GM12873 (cell line): Measurements from ENCODE around the gene RTF2.

ENCODE experiments used
- TF ChIP-seq, protein P1 (sequence below): IDR thresholded peaks from 2 replicates; pipeline ENCODE4 v1.5.1; 2012; ENCODE audit warnings: low read depth, mild to moderate bottlenecking, moderate library complexity, low read length, control low read depth; ENCODE audit not compliant: insufficient read depth; ENCODE audit errors: missing control alignments

The RTF2 gene

DNA sequence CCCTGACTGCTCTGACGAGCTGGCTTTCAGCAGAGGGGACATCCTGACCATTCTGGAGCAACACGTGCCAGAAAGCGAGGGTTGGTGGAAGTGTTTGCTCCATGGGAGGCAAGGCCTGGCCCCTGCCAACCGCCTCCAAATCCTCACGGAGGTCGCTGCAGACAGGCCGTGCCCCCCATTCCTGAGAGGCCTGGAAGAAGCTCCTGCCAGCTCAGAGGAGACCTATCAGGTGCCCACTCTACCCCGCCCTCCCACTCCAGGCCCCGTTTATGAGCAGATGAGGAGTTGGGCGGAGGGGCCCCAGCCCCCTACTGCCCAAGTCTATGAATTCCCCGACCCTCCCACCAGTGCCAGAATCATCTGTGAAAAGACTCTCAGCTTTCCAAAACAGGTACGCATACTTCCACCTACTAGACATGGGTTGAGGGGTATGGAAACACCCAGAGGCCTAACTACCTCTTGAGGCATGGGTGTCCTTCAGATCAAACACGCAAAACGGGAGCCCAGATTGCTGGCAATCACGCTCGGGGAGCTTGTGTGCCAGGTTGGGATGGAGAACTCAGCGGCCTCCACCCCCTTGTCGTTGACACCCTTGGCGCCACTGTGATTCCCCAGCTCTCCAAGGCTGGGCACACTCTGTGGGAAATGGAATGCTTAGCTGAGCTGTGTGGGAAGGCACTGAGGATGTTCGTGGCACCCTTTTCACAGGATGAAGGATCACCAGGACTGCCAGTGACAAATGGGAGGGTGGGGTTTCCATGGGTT lies 31.0 kb upstream of the RTF2 start:
- TF ChIP-seq, protein P1, sequence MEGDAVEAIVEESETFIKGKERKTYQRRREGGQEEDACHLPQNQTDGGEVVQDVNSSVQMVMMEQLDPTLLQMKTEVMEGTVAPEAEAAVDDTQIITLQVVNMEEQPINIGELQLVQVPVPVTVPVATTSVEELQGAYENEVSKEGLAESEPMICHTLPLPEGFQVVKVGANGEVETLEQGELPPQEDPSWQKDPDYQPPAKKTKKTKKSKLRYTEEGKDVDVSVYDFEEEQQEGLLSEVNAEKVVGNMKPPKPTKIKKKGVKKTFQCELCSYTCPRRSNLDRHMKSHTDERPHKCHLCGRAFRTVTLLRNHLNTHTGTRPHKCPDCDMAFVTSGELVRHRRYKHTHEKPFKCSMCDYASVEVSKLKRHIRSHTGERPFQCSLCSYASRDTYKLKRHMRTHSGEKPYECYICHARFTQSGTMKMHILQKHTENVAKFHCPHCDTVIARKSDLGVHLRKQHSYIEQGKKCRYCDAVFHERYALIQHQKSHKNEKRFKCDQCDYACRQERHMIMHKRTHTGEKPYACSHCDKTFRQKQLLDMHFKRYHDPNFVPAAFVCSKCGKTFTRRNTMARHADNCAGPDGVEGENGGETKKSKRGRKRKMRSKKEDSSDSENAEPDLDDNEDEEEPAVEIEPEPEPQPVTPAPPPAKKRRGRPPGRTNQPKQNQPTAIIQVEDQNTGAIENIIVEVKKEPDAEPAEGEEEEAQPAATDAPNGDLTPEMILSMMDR, result no peak

DNA sequence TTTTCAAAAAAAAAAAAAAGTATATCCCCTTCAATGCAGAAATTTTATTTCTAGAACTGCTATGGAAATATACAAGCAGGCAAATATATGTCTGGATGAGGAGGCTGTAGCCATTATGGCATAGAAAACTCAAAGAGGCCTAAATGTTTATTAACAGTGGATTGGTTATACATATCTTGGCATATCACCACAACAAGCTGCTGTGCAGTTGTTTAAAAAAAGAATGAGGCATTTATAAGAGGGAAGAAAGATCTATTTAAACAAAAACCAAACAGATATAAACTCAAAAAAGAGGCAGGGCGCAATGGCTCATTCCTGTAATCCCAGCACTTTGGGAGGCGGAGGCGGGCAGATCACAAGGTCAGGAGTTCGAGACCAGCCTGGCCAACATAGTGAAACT lies 30.1 kb upstream of the RTF2 start:
- TF ChIP-seq, protein P1, result no peak

DNA sequence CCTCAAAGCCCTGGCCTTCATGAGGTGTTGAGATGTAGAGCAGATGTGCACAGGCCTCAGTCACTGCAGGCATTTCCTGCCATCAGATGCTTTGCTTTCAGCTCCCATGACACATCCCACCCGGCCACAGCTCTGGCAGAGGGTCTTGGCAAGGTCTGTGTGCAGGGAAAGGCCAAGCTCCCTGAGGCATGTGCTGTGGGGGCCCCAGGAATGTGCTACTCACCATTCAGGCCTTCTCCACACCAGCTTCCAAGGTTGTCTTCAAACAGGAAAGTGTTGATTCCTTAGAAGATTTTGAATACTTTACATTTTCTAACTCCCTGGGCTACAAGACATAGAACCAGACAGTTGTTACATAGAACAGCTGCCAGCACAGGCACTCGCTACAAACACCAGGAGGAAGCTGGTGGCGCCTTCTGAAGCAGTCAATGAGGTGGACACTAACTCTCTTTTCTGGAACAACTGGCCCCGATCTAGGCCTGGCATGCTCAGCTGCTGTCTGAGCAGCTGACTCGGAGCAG lies 28.6 kb upstream of the RTF2 start:
- TF ChIP-seq, protein P1, result no peak

DNA sequence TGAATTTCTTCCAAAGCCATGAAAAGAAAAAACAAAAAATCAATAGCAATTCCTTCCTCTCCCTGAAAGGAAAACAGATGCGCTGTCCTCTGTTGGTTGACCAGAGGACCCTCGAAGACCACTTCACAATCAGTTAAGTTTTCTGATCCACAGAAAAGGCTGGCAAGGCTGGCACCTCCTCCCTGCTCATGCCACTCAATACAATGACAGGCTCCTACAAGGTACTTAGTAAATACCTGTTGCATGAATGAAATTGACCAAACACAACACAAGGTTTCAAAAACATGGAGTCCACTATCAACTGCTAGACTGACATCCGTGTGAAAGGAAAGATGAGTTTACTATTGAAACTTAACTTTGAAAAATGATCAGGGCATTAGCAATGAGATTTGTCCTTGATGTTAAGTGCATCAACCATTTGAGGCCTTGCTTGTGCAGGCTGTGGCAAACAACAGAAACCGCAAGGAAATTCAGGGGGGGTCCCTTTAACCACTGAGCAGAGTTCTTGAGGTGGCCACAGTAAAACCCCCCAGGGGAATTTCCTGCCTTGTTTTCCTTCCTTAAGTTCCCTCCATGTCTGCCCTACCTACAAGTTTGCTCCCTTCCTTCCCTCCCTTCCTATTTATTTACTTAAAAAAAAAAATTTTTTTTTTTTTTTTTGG lies 27.9 kb upstream of the RTF2 start:
- TF ChIP-seq, protein P1, result no peak

DNA sequence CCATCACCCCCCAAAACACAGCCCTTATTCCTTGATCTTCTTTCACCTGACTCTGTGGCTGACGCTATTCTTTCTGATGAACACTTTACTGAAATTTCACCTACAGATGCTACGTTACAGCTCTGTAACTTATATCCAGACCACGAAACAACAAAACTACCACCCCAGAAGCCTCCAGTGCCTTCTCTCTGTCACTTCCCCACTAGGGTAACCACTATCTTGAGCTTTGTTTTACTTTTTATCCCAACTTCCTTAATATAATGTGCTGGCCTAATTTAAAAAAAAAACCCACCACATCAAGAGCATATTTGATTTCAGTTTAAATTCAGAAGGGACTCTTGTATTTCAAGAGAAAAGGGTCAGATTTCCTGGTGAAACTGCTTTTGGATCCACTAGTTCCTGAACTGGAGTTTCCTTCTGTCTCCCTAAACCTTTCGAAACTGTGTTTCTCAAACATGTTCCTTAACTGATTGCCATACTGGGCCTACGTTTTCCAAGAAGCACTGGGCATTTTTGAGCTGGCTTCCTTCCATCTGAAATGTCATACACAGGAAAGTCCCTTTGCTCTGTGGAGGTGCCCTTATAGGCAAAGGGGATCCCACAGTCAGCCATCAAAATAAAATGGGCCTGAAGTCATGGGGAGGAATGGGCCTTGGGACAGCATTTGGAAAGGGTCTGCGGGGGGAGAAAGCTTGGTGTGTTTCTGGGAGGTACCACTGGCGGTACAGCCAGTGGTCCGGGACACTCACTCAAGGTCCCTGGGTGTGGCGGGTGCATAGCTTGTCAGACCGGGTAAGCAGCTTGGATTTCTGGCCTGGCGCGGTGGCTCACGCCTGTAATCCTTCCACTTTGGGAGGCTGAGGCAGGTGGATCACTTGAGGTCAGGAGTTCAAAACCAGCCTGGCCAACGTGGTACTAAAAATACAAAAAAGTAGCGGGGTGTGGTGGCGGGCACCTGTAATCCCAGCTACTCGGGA lies 25.8 kb upstream of the RTF2 start:
- TF ChIP-seq, protein P1, result no peak

DNA sequence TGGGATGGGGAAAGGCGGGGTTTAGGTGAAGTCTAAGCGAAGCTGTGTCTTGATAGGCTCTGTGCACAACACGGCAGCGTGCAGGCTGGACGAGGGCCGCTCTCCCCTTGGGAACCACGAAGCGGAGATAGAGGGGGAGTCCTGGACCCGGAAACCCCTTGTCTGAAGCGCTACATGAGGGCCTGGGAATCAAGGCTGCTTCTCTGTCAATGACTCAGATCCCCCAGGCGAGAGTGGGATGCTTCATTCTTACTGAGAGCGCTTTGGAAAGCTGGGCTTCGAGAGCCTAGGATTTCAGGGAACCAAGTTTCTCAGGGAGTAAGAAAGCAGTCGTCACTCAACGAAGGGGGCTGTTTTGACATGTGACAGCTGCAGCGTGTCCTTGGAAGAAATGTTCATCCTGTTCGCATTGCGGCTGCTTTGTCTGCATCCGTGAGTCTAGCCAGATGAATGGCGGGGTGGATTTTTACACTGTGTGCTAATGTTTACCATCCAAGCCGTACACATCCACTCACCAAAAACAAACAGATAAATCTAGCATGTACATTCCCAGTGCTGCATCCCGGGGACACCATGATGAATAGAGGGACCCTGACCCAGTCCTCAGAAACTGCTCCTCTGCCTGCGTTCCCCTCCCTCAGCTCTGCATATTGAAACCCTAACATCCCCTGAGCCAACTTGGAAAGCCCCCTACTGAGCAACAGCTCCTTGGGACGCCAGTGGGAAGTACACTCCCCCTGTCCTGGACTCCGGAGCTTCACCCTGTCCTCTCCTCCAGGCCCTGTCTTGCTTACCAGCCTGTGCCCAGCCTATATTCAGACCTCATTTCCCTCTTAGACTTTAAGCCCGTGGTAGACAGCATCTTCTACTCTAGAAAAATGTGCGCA lies 24.5 kb upstream of the RTF2 start:
- TF ChIP-seq, protein P1, result no peak
